ENCODE results near the gene MYO10.

The MYO10 gene

GRCh38 chr5:16853518-16853917, 82.6 kb downstream of the MYO10 start:
- Histone ChIP-seq H3K9me3 (ENCODE audit: control insufficient read depth, insufficient read depth, low read depth, low read length) (no peaks in the 10 kb centered on the region), H3K27ac (ENCODE audit: extremely low read depth, low read depth, low read length) (no peak overlapping the region), H3K36me3 (ENCODE audit: control insufficient read depth in 2 of 2, insufficient read depth in 1 of 2, low read length in 2 of 2) (no peaks in the 10 kb centered on the region; a peak in 1 of 3 replicates), H3K4me3 (ENCODE audit: low read depth, low read length) (no peak overlapping the region), H3K4me1 (ENCODE audit: control insufficient read depth, insufficient read depth, low read length) (0 out of 2 replicates have a peak, but pooled peaks cover 2% of the 10 kb centered on the region)
- TF ChIP-seq ZIC2 (tag by site-specific recombination; IDR thresholded peaks at IDR 0.05) (no peak), ZNF558 (tag by site-specific recombination; IDR thresholded peaks at IDR 0.05) (no peak), ZNF132 (tag by site-specific recombination; IDR thresholded peaks at IDR 0.05; ENCODE audit: borderline replicate concordance) (no peak), ZNF211 (tag by site-specific recombination; IDR thresholded peaks at IDR 0.05; ENCODE audit: low read depth) (no peak), ZNF513 (tag by site-specific recombination; IDR thresholded peaks at IDR 0.05) (no peak), IKZF3 (tag by site-specific recombination; IDR thresholded peaks at IDR 0.05) (no peak), ZNF221 (tag by site-specific recombination; IDR thresholded peaks at IDR 0.05; ENCODE audit: borderline replicate concordance) (no peak), ZNF629 (tag by site-specific recombination; IDR thresholded peaks at IDR 0.05) (no peak)
- ChIA-PET POLR2A (no interaction called here), CTCF (interaction anchor here (0.7 kb wide), 1 partner anchor 8 kb away, joined by 3 read pairs; no protein-coding TSS in a partner anchor)

GRCh38 chr5:16852251-16853005, 83.7 kb downstream of the MYO10 start:
- H3K4me1 ChIP-seq (ENCODE audit: control insufficient read depth, insufficient read depth, low read length), result 0 out of 2 replicates have a peak, but pooled peaks cover 2% of the 10 kb centered on the region
- ChIA-PET POLR2A (no interaction called here), CTCF (no interaction called here)
- H3K9me3 ChIP-seq (ENCODE audit: control insufficient read depth, insufficient read depth, low read depth, low read length), result no peaks in the 10 kb centered on the region
- H3K27ac ChIP-seq (ENCODE audit: extremely low read depth, low read depth, low read length), result no peak overlapping the region
- TF ChIP-seq FEZF1 (tag by site-specific recombination; IDR thresholded peaks at IDR 0.05), result no peak
- TF ChIP-seq EGR2 (tag by site-specific recombination; IDR thresholded peaks at IDR 0.05; ENCODE audit: low read depth), result no peak
- TF ChIP-seq BCL6B (tag by site-specific recombination; IDR thresholded peaks at IDR 0.05), result peak; percentile 97
- TF ChIP-seq ZNF658 (tag by site-specific recombination; IDR thresholded peaks at IDR 0.05), result no peak
- TF ChIP-seq ZNF624 (tag by site-specific recombination; IDR thresholded peaks at IDR 0.05), result no peak
- no peak for TF ChIP-seq REPIN1 (tag by site-specific recombination; IDR thresholded peaks at IDR 0.05; ENCODE audit: low read depth)
- TF ChIP-seq PRDM6 (tag by site-specific recombination; IDR thresholded peaks at IDR 0.05), result 0 out of 2 replicates have a peak, but pooled peaks have one; percentile 18
- no peak overlapping the region for H3K4me3 ChIP-seq (ENCODE audit: low read depth, low read length)
- no peaks in the 10 kb centered on the region for H3K36me3 ChIP-seq (ENCODE audit: control insufficient read depth in 2 of 2, insufficient read depth in 1 of 2, low read length in 2 of 2)

- no peaks in the 10 kb centered on the region; a peak in 1 of 3 replicates for H3K36me3 ChIP-seq (ENCODE audit: control insufficient read depth in 2 of 2, insufficient read depth in 1 of 2, low read length in 2 of 2)
- 0 out of 2 replicates have a peak, but pooled peaks cover 2% of the 10 kb centered on the region for H3K4me1 ChIP-seq (ENCODE audit: control insufficient read depth, insufficient read depth, low read length)
- no peak for TF ChIP-seq ZNF394 (tag by site-specific recombination; IDR thresholded peaks at IDR 0.05; ENCODE audit: borderline replicate concordance)
- no peak for TF ChIP-seq ZNF433 (tag by site-specific recombination; IDR thresholded peaks at IDR 0.05; ENCODE audit: low read depth)
- no peak for TF ChIP-seq ZBTB6 (tag by site-specific recombination; IDR thresholded peaks at IDR 0.05)
- no peak overlapping the region for H3K27ac ChIP-seq (ENCODE audit: extremely low read depth, low read depth, low read length)
- ChIA-PET POLR2A (no interaction called here), CTCF (interaction anchor here (1.7 to 1.9 kb wide), 2 partner anchors 17 to 341 kb away, joined by 5 to 6 read pairs; no protein-coding TSS in a partner anchor)
- H3K4me3 ChIP-seq (ENCODE audit: low read depth, low read length), result no peak overlapping the region
- no peaks in the 10 kb centered on the region for H3K9me3 ChIP-seq (ENCODE audit: control insufficient read depth, insufficient read depth, low read depth, low read length)
These were observed 86.3 kb downstream of the MYO10 start for GRCh38 chr5:16849775-16850174.
